Brain pericyte (primary cell): ENCODE data around the gene APBB1IP.
A peak's percentile ranks its signal among the peaks of the same experiment; 100 is the strongest.
"Not testable (repeated sequence)": the region's sequence is repeated elsewhere in the genome, so short reads cannot be mapped to it uniquely, and the experiment has no call there.

Experiments
- DNase-seq: peaks from one replicate; pipeline ENCODE4 v3.0.0-alpha.2; 2012; ENCODE audit warnings: low read depth, low spot score

Gene APBB1IP

DNA sequence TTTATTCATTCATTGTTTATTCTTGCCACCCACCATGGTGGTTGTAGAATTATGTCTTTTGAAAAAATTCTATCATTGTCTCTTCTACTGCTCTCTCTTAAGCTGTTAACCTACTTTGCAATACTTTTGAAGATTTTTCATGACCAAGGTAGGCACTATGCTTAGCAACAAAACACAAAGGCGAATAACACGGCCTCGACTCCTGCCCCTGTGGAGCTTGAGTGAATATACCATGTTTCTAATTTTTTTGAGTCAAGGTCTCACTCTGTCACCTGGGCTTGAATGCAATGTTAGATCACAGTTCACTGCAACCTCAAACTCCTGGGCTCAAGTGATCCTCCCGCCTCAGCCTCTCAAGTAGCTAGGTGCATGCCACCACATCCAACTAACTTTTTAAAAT is 39.4 kb downstream of the APBB1IP start:
- no peak for DNase-seq

DNA sequence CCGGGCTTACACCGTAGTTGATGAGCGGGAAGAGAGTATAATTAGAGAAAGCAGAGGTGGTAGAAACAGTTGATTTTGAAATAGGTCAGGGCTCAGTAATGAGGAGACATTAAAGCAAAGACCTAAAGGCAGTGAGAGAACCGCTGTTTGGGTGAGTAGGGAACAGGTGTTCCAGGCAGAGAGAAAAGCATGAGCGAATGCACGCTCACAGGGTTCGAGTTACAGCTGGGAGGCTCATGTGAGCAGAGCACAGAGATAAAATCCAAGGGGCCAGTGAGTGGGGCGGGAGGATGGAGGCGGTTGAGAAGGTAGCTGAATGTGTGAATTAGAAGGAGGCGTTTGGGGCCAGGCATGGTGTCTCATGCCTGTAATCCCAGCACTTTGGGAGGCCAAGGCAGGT is 39.9 kb downstream of the APBB1IP start:
- DNase-seq: no peak

DNA sequence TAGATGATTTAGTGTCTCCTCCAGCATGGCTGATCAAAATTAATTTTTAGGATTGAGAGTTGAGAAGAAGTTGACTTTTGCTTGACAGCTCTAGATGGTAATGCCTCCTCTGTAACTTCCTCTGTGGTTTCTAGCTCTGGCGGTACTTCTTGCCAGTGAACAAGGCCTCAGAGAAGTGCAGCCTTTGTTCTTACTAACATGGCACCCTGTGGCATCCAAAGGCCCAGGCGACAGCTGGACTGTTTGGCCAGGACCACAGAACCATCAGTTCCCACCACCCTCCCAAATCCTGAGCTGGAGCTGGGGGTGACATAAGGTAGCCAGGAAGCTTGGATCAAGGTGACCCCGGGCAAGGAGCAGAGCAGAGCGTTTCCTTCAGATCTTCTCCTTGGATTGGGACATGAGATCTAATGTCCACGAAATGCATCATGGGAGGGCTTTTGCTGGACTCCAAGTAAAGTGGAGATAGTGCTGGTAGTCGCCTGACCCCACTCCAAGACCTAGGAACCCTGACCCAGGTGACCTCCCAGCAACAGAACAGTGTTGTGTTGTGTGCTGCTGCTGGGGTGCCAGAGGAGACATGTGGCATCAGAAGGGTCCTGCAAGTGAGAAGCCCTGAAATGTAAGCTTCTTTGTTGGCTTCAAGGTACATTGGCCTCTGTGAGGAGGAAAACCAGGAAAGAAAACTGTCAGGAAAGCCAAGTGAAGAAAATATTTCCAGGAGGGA is 41.8 kb downstream of the APBB1IP start:
- DNase-seq: no peak

GRCh38 chr10:26481315-26481692 is 43.2 kb downstream of the APBB1IP start:
- DNase-seq: no peak

- no peak for DNase-seq
Observed at GRCh38 chr10:26481914-26482550, 43.9 kb downstream of the APBB1IP start.

- no peak for DNase-seq
Observed at GRCh38 chr10:26483554-26483953, 45.4 kb downstream of the APBB1IP start.

DNA sequence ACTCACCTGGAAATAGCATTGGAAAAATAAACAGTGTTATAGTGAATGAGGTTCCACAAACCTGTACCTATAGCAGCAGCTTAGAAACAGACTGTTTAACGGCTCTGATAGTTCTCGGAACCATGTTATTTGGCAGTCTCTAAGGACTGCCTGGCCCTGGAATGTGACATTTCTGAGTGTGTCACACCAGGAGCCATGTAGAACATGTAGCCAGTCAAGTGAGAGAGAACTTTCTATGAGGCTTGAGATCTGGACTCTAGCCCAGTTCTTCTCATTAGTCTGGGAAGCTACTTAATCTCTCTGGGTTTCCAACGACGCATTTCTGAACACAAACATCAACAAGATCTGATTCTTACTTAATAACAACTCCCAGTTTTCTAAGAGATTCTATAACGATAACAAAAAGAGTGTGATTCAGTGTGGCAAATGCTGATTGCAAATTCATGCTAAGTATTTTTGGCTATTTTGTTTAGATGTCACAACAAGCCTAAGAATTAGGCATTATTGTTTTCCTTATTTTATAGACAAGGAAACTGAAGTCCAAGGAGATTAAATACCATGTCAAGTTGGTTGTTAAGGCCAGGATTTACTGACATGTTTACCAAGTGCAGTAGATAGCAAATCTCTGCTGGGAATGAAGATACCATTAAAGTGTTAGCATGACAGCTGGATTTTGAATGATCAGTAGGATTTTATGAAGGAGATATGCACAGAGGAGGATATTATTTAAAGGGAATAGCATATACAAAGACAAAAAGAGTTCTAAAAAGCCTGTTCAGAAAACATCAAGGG is 47.2 kb downstream of the APBB1IP start:
- DNase-seq: no peak

DNA sequence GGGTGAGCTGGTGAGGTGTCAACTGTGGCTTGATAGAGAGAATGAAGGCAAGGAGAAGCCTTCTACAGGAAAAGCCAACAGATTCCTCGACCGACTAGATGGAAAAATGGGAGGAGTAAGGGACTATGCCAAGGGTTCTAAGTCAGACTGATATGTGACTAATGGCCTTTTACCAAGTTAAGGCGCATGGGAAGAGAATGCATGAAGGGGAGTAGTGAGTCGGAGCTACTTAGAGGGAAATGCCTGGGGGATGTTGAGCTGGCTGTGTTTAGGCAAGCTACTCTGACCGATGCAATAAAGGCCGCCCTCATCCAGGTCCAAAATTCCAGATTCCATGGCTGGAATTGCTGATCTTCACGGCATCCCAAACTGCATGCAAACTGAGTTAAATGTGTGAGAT is 48.2 kb downstream of the APBB1IP start:
- DNase-seq: no peak

GRCh38 chr10:26486990-26487850 is 49.1 kb downstream of the APBB1IP start:
- DNase-seq: peak; percentile 5

- DNase-seq: no peak
Observed at GRCh38 chr10:26488344-26488743, 50.2 kb downstream of the APBB1IP start.

- no peak for DNase-seq
Observed at GRCh38 chr10:26489081-26489480, 50.9 kb downstream of the APBB1IP start.

DNA sequence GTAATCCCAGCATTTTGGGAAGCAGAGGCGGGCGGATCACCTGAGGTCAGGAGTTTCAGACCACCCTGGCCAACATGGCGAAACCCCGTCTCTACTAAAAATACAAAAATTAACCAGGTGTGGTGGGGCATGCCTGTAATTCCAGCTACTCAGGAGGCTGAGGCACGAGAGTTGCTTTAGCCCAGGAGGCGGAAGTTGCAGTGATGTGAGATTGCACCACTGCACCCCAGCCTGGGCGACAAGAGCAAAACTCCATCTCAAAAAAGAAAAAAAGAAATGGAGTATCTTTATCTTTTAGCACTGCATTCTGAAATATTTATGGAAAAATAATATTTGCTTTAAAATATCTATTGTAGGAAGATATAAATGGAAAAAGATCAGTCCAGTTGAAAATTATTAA is 52.2 kb downstream of the APBB1IP start:
- DNase-seq: not testable (repeated sequence)

- no peak for DNase-seq
Observed at GRCh38 chr10:26491276-26491675, 53.1 kb downstream of the APBB1IP start.

DNA sequence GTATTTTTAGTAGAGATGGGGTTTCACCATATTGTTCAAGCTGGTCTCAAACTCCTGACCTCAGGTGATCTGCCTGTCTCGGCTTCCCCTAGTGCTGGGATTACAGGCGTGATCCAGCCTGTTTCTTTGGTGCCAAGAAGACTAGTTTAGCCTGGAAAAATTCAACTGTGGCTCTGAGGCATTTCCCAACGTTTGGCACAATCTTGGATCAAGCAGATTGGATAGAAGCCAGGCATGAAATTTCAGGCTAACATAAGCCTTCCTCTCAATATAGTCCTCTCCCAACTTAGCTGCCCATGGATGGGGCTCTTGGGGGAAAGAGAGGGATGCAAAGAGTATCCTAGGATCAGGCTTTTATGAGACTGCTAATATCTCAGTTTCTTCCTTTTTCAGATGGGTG is 53.8 kb downstream of the APBB1IP start:
- no peak for DNase-seq

- not testable (repeated sequence) for DNase-seq
Observed at GRCh38 chr10:26492725-26493124, 54.6 kb downstream of the APBB1IP start.

- DNase-seq: no peak
Observed at GRCh38 chr10:26494018-26494417, 55.9 kb downstream of the APBB1IP start.

- DNase-seq: no peak
Observed at GRCh38 chr10:26499426-26499825, 61.3 kb downstream of the APBB1IP start.

DNA sequence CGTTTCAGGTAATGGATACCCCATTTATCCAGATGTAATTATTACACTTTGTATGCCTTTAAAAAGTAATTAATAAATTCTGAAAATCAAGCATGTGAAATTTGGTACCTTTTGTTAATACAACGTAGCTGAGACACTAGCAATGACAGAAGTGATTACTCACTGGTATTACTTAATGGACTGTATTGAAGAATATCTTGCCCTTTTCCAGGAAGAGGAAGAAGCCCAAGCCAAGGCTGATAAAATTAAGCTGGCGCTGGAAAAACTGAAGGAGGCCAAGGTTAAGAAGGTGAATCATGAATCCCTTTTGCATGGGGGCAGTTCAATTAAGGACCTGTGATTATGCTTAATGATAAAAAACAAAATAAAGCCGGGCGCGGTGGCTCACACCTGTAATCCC is 64.8 kb downstream of the APBB1IP start:
- DNase-seq: no peak

GRCh38 chr10:26503911-26504310 is 65.8 kb downstream of the APBB1IP start:
- DNase-seq: no peak

DNA sequence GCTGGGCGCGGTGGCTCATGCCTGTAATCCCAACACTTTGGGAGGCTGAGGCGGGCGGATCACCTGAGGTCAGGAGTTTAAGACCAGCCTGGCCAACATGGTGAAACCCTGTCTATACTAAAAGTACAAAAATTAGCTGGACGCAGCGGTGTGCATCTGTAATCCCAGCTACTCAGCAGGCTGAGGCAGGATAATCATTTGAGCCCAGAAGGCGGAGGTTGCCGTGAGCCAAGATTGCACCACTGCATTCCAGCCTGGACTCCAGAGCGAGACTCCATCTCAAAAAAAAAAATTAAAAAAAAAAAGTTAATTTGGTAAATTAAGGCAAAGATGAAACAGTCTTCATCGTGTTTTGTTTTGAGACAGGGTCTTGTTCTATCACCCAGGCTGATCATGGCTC is 66.3 kb downstream of the APBB1IP start:
- not testable (repeated sequence) for DNase-seq

DNA sequence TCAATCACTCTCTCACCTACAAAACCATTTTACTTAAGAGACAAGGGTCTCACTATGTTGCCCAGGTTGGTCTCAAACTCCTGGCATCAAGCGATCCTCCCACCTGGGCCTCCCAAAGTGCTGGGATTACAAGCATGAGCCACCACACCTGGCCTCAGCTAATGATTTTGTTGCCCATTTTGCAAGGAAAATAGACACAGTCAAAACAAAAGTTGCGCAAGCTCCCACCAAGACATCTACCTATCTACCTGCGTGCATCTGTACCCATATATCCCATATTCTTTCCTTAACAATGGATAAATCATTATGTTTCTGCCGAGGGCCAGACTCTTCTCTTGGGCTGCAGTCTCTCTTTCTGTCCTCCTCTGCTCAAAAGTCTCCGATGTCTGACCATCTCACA is 67.3 kb downstream of the APBB1IP start:
- DNase-seq: no peak

- no peak for DNase-seq
Observed at GRCh38 chr10:26506736-26507135, 68.6 kb downstream of the APBB1IP start.
